Psoas muscle (tissue), 8 donors: ENCODE measurements around the gene COG5. TPM values are rescaled to one million over a fixed set of nuclear protein-coding genes. Genes with fewer than 3 reads are reported as not detected.

ENCODE experiments used
- ATAC-seq, 4 donors: fragments of 200-7000 bp; cut with Tn5 transposase; one replicate each; pipeline ENCODE4 v1.9.1; 2020; ENCODE audit warnings: moderate library complexity in 3 of 4, mild to moderate bottlenecking in 2 of 4
- DNase-seq, 2 donors: peaks; one replicate each; pipeline ENCODE4 v3.0.0-alpha.2; 2020
- H3K27ac ChIP-seq: fragments of 200-600 bp; one replicate; pipeline ENCODE4 v1.8.0; 2022
- H3K27me3 ChIP-seq, 3 donors: fragments of 200-600 bp in 1 of 3; one replicate each; pipeline versions ENCODE4 v1.6.1 to v1.8.0; 2013 to 2022; ENCODE audit warnings: low read length in 2 of 3, mild to moderate bottlenecking in 2 of 3, moderate library complexity in 1 of 3; ENCODE audit not compliant: insufficient read depth in 3 of 3
- H3K36me3 ChIP-seq, 2 donors: fragments of 200-600 bp in 1 of 2; one replicate each; pipeline versions ENCODE4 v1.6.1 to v1.8.0; 2013 to 2022; ENCODE audit warnings: low read depth in 1 of 2, mild to moderate bottlenecking in 1 of 2, moderate library complexity in 1 of 2; ENCODE audit not compliant: insufficient read depth in 1 of 2
- H3K4me1 ChIP-seq: fragments of 200-600 bp; one replicate; pipeline ENCODE4 v1.8.0; 2022
- H3K4me3 ChIP-seq: fragments of 200-600 bp; one replicate; pipeline ENCODE4 v1.8.0; 2022; ENCODE audit warnings: mild to moderate bottlenecking
- H3K9me3 ChIP-seq: fragments of 200-600 bp; one replicate; pipeline ENCODE4 v1.8.0; 2022
- WGBS, 3 donors: extraction: QIAGEN DNeasy Blood & Tissue Kit; methylation state at CpG; one replicate each; pipeline versions ENCODE4 v1.1.6 to v1.1.7; 2013; 5-methylcytosine and 5-hydroxymethylcytosine counted together
- intact Hi-C, 2 donors: fragments of 100-400 bp; cut with DNase I; formaldehyde crosslinking; loops; one replicate each; pipeline versions ENCODE4 v1.11.0 to v1.14.2; 2022
- polyA plus RNA-seq, 3 donors: library from polyadenylated mRNA; stranded (reverse); fragments of 200-250 nt; gene quantifications; one replicate each; pipeline ENCODE4 v1.2.3, GENCODE V29; 2013
- total RNA-seq, 4 donors: library from RNA; stranded (reverse); fragmentation: NEBNext Ultra II Directional in 2 of 4; extraction: Animal tissue kit (Norgen Biotek cat#: 25700) in 2 of 4; gene quantifications; one replicate each; pipeline versions ENCODE4 v1.2.1 to v1.2.4, GENCODE V29; 2021 to 2023
- TF ChIP-seq, protein P1 (sequence below): fragments of 200-600 bp; IDR thresholded peaks from one replicate; pipeline ENCODE4 v1.8.0; 2022; ENCODE audit warnings: antibody characterized with exemption
- donor health status: healthy with polysubstance abuse.
- donor health status: DM: no; HTN: no; CAD: no; lungs with moderate emphysema.
- donor health status: Bipolar disorder and iron deficiency.
- donor health status: healthy.
- donor health status: DM: yes; HTN: yes; CAD: no.
- donor health status: DM: no; HTN: no; CAD: no.
- donor health status: DM: no; HTN: no; CAD: no.
- donor health status: DM: yes; HTN: yes; CAD: no.

The COG5 gene
- total and polyA plus RNA-seq, 7 donors, result 4.8 to 35.1 (median 18.8) TPM

- DNase-seq (peak in 1 of 2 donors; percentile 26), ATAC-seq (peak in 2 of 4 donors; percentile 27 to 39)
- intact Hi-C loops, result no loop called here
- Histone ChIP-seq H3K27ac (peak overlapping the region; percentile 54), H3K9me3 (no peaks in the 10 kb centered on the region), H3K4me3 (no peak overlapping the region), H3K4me1 (peaks cover 42% of the 10 kb centered on the region), H3K36me3 (peaks cover 0 to 53% of the 10 kb centered on the region in 2 donors), H3K27me3 (no peaks in the 10 kb centered on the region)
- WGBS, 3 donors, result 8 to 24% (median 21%) methylated on average over 1 of the region's 1 CpG
- TF ChIP-seq, protein P1, sequence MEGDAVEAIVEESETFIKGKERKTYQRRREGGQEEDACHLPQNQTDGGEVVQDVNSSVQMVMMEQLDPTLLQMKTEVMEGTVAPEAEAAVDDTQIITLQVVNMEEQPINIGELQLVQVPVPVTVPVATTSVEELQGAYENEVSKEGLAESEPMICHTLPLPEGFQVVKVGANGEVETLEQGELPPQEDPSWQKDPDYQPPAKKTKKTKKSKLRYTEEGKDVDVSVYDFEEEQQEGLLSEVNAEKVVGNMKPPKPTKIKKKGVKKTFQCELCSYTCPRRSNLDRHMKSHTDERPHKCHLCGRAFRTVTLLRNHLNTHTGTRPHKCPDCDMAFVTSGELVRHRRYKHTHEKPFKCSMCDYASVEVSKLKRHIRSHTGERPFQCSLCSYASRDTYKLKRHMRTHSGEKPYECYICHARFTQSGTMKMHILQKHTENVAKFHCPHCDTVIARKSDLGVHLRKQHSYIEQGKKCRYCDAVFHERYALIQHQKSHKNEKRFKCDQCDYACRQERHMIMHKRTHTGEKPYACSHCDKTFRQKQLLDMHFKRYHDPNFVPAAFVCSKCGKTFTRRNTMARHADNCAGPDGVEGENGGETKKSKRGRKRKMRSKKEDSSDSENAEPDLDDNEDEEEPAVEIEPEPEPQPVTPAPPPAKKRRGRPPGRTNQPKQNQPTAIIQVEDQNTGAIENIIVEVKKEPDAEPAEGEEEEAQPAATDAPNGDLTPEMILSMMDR, result no peak
These were observed 383.3 kb downstream of the COG5 start for GRCh38 chr7:107180378-107180777.

GRCh38 chr7:107179326-107180164 is 384.2 kb downstream of the COG5 start:
- WGBS, 3 donors, result 54 to 74% (median 60%) methylated on average over 14 of the region's 14 CpGs
- Histone ChIP-seq H3K27me3 (no peaks in the 10 kb centered on the region), H3K9me3 (no peaks in the 10 kb centered on the region), H3K36me3 (peaks cover 0 to 45% of the 10 kb centered on the region in 2 donors), H3K4me3 (no peak overlapping the region), H3K27ac (peak overlapping the region; percentile 54), H3K4me1 (peaks cover 48% of the 10 kb centered on the region)
- ATAC-seq (peak; percentile 65 to 89 (median 77)), DNase-seq (no peak)
- TF ChIP-seq, protein P1, result no peak
- intact Hi-C loops, result loop anchor here in 1 of 2 donors (10.0 kb wide), 1 partner anchor 695 kb away; no protein-coding TSS in a partner anchor

GRCh38 chr7:107173691-107174406 is 389.9 kb downstream of the COG5 start:
- H3K27me3 ChIP-seq, result no peaks in the 10 kb centered on the region
- DNase-seq, result no peak
- WGBS, 3 donors, result 20 to 31% (median 27%) methylated on average over 4 of the region's 4 CpGs
- H3K9me3 ChIP-seq, result no peaks in the 10 kb centered on the region
- TF ChIP-seq, protein P1, result no peak
- peak overlapping the region; percentile 17 for H3K4me3 ChIP-seq
- ATAC-seq, result no peak
- H3K4me1 ChIP-seq, result peaks cover 71% of the 10 kb centered on the region
- intact Hi-C loops, result loop anchor here in 1 of 2 donors (10.0 kb wide), 1 partner anchor 701 kb away; no protein-coding TSS in a partner anchor
- peak overlapping the region; percentile 24 for H3K27ac ChIP-seq
- no peaks in the 10 kb centered on the region for H3K36me3 ChIP-seq

DNA sequence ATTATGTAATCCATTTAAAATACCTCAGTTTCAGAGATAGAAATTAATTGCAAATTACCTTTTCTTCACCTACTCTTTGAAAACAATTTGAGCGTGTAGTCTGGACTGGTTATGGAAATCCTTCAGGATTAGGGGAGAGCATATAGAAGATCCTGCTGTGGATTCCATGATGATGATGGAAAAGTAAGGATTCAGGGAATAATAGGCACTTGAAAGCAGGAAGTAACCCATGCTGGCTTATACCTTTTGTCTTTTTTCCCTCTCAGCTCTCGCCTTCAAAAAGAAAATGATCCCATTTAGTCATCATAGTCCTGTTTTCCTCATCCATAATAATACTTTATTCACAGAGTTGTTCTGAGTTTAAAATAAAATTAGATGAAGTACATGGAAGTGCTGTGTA is 390.5 kb downstream of the COG5 start:
- intact Hi-C loops, result loop anchor here in 1 of 2 donors (10.0 kb wide), 1 partner anchor 702 kb away; no protein-coding TSS in a partner anchor
- peak overlapping the region; percentile 99 for H3K27ac ChIP-seq
- WGBS, 3 donors, result 77 to 87% (median 78%) methylated on average over 2 of the region's 2 CpGs
- H3K27me3 ChIP-seq, result no peaks in the 10 kb centered on the region
- H3K4me3 ChIP-seq, result no peak overlapping the region
- H3K4me1 ChIP-seq, result peaks cover 70% of the 10 kb centered on the region
- H3K36me3 ChIP-seq, result no peaks in the 10 kb centered on the region
- H3K9me3 ChIP-seq, result no peaks in the 10 kb centered on the region
- DNase-seq (no peak), ATAC-seq (no peak)
- TF ChIP-seq, protein P1, result no peak
